Heart right ventricle (tissue), 16 donors: Measurements from ENCODE around the gene GALNT4. TPM values are rescaled to one million over a fixed set of nuclear protein-coding genes. Genes with fewer than 3 reads are reported as not detected.

Source experiments
- ATAC-seq, 8 donors: fragments of 200-7000 bp; cut with Tn5 transposase; one replicate each; pipeline ENCODE4 v1.9.1; 2020; ENCODE audit warnings: mild to moderate bottlenecking in 8 of 8, moderate library complexity in 8 of 8, moderate number of reproducible peaks in 1 of 8
- DNase-seq, 2 donors: peaks; one replicate each; pipeline ENCODE4 v3.0.0-alpha.2; 2020
- H3K27ac ChIP-seq, 10 donors: fragments of 200-600 bp; sonication (generic) in 2 of 10; one replicate each; pipeline versions ENCODE4 v1.5.0 to v1.8.0; 2020 to 2022; ENCODE audit warnings: mild to moderate bottlenecking in 3 of 10
- H3K27me3 ChIP-seq, 7 donors: fragments of 200-600 bp; one replicate each; pipeline ENCODE4 v1.8.0; 2021 to 2022; ENCODE audit warnings: mild to moderate bottlenecking in 2 of 7
- H3K36me3 ChIP-seq, 9 donors: fragments of 200-600 bp; sonication (generic) in 1 of 9; one replicate each; pipeline versions ENCODE4 v1.5.0 to v1.8.0; 2020 to 2022; ENCODE audit warnings: mild to moderate bottlenecking in 2 of 9
- H3K4me1 ChIP-seq, 9 donors: fragments of 200-600 bp; sonication (generic) in 1 of 9; one replicate each; pipeline versions ENCODE4 v1.5.0 to v1.8.0; 2020 to 2022; ENCODE audit warnings: mild to moderate bottlenecking in 4 of 9
- H3K4me3 ChIP-seq, 10 donors: fragments of 200-600 bp; sonication (generic) in 2 of 10; one replicate each; pipeline versions ENCODE4 v1.5.0 to v1.8.0; 2020 to 2022; ENCODE audit warnings: mild to moderate bottlenecking in 7 of 10, moderate library complexity in 2 of 10
- H3K9me3 ChIP-seq, 11 donors: fragments of 200-600 bp in 10 of 11; sonication (generic) in 2 of 11; one replicate each; pipeline versions ENCODE4 v1.5.0 to v1.8.0; 2013 to 2022; ENCODE audit warnings: mild to moderate bottlenecking in 2 of 11, control low read depth in 1 of 11, moderate library complexity in 1 of 11
- WGBS, 2 donors: extraction: QIAGEN DNeasy Blood & Tissue Kit; methylation state at CpG; one replicate each; pipeline ENCODE4 v1.1.7; 2013; ENCODE audit warnings: inconsistent platforms in 1 of 2; 5-methylcytosine and 5-hydroxymethylcytosine counted together
- intact Hi-C, 10 donors: fragments of 100-400 bp; cut with DNase I; formaldehyde crosslinking; loops; one replicate each; pipeline versions ENCODE4 v1.11.1 to v1.14.2; 2022
- polyA plus RNA-seq, 2 donors: library from polyadenylated mRNA; stranded (reverse); fragments of 200-250 nt; gene quantifications; one replicate each; pipeline ENCODE4 v1.2.3, GENCODE V29; 2013
- total RNA-seq, 10 donors: library from RNA; stranded (reverse); fragmentation: NEBNext Ultra II Directional in 3 of 10; extraction: Animal tissue kit (Norgen Biotek cat#: 25700) in 3 of 10; gene quantifications; one replicate each; pipeline versions ENCODE4 v1.2.1 to v1.2.4, GENCODE V29; 2021 to 2023
- TF ChIP-seq, protein P1 (sequence below), 9 donors: fragments of 200-600 bp; sonication (generic) in 2 of 9; IDR thresholded peaks; one replicate each; pipeline versions ENCODE4 v1.5.0 to v1.8.0; 2021 to 2022; ENCODE audit warnings: antibody characterized with exemption in 9 of 9, mild to moderate bottlenecking in 5 of 9, moderate library complexity in 1 of 9
- donor health status: Arrhythmogenic right ventricular cardiomyopathy.
- donor health status: ischemic (EF 13 %, LVEDD 7.1; RV severe dilation, severe dysfunction).
- donor health status: healthy with polysubstance abuse.
- donor health status: DM: no; HTN: yes; CAD: no.
- donor health status: DM: no; HTN: no; CAD: no.
- donor health status: ischemic (EF 25% LVEDD 6.9; RV normal size, moderate dysfunction).
- donor health status: ischemic (EF 25% LVEDD 5.7; RV mildly dilated, moderate dysfunction).
- donor health status: healthy.
- donor health status: DM: yes; HTN: yes; CAD: no.
- donor health status: Ischemic cardiomyopathy.
- donor health status: ischemic (EF 35%, LVEDD 5.7; RV mildly dilated, moderate dysfunction).
- donor health status: nonischemic (EF 11% LVEDD 7.7; RV severe dilation, severe dysfunction).
- donor health status: DM: yes; HTN: yes; CAD: no.
- donor health status: PGD.
- donor health status: ischemic (EF 29% LVEDD 5.4; RV normal size, mild dysfunction).
- donor health status: nonischemic (EF 23%, LVEDD 6.1; RV moderate dilation, normal function).

Gene GALNT4
- total and polyA plus RNA-seq, 12 donors = 1.2 to 3.8 (median 2.1) TPM

DNA sequence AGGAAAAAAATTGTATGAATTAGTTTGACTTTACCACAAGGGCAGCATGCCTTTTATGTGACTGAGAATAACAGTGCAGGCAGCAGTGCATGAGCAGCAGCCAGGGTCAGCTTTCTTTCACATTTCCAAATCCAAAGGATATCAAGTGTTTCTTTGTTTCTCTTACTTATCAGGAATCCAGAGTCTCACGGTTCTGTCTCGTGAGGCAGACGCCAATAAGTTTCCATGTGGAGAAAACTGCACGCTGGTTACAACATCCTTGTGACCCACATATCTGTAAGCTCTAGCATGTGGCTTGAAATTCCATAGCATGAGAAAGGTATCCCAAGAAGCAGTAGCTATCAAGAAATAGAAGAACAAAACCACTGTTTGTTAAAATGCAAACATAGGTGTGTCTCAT, 27.6 kb downstream of the GALNT4 start:
- ATAC-seq (peak in 3 of 8 donors; percentile 41 to 71 (median 49)), DNase-seq (no peak)
- TF ChIP-seq, protein P1, sequence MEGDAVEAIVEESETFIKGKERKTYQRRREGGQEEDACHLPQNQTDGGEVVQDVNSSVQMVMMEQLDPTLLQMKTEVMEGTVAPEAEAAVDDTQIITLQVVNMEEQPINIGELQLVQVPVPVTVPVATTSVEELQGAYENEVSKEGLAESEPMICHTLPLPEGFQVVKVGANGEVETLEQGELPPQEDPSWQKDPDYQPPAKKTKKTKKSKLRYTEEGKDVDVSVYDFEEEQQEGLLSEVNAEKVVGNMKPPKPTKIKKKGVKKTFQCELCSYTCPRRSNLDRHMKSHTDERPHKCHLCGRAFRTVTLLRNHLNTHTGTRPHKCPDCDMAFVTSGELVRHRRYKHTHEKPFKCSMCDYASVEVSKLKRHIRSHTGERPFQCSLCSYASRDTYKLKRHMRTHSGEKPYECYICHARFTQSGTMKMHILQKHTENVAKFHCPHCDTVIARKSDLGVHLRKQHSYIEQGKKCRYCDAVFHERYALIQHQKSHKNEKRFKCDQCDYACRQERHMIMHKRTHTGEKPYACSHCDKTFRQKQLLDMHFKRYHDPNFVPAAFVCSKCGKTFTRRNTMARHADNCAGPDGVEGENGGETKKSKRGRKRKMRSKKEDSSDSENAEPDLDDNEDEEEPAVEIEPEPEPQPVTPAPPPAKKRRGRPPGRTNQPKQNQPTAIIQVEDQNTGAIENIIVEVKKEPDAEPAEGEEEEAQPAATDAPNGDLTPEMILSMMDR (IDR thresholded peaks at IDR 0.05) = no peak
- intact Hi-C loops = no loop called here
- H3K36me3 ChIP-seq = peaks cover 0 to 16% (median 0%) of the 10 kb centered on the region in 9 donors
- H3K4me3 ChIP-seq = no peak overlapping the region
- H3K4me1 ChIP-seq = no peaks in the 10 kb centered on the region
- no peak overlapping the region for H3K27ac ChIP-seq
- H3K27me3 ChIP-seq = no peaks in the 10 kb centered on the region
- H3K9me3 ChIP-seq = no peaks in the 10 kb centered on the region
- WGBS, 2 donors = 61 to 63% methylated on average over 4 of the region's 4 CpGs

DNA sequence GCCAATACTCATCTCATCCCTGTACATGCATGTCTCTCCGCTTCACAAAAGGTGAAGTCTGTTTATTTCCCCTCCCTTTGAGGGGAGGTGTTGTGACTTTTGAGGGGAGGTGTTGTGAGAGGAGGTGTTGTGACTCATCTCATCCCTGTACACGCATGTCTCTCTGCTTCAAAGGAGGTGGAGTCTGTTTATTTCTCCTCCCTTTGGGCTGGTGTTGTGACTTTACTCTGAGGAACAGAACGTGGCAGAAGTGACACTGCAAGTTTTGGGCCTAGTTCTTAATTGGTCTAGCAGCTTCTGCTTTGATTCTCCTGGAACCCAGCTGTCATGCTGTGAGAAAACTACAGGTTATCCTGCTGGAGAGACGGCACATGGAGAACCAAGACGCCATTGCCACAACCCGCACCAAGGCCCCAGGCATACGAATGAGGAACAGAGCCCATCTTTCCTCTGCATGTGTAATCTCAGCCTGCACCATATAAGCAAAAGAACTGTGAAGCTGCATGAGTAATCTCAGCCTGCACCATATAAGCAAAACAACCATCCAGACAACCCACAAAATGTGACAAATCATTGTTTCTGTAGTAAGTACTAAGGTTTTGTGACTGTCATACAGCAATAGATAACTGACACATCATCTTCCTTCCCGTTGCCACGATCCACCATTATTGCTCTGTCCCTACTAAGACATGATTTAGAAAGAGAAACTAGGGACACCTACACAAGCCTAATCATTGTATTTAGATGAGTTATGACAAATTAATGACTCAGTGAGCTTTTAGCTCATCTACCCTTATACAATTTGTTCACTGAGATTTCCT, 30.0 kb downstream of the GALNT4 start:
- DNase-seq (no peak), ATAC-seq (no peak)
- Histone ChIP-seq H3K4me1 (no peaks in the 10 kb centered on the region), H3K9me3 (no peaks in the 10 kb centered on the region), H3K36me3 (peaks cover 0 to 32% (median 1%) of the 10 kb centered on the region in 9 donors), H3K27ac (no peak overlapping the region), H3K4me3 (no peak overlapping the region), H3K27me3 (no peaks in the 10 kb centered on the region)
- intact Hi-C loops = no loop called here
- TF ChIP-seq, protein P1 (IDR thresholded peaks at IDR 0.05) = no peak
- WGBS, 2 donors = 93 to 96% methylated on average over 9 of the region's 9 CpGs

DNA sequence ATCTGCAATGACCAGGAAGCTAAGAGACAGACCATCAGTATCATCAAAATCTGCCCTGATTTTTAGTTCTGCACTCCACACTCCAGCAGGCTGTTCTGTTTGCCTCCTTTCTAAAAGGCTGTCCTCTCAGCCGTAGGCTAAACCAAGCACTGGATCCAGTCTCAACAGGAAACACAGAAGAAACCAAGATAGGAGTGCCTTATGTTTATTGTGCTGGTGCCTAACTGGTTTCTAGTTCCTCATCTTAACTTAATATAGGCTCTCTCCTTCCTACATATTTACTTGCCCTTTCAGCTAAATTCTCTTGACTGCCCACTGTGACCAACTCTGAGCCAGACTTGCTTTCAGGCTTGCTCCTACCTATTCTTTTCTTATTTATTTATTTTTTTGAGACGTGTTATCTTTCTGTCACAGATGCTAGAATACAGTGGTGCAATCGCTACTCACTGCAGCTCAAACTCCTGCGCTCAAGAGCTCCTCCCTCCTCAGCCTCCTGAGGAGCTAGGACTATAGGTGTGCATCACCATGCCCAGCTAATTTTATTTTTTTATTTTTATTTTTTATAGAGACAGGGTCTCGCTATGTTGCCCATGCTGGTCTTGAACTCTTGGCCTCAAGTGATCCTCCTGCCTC, 30.8 kb downstream of the GALNT4 start:
- ATAC-seq (no peak), DNase-seq (no peak)
- H3K27me3 ChIP-seq = no peaks in the 10 kb centered on the region
- H3K9me3 ChIP-seq = no peaks in the 10 kb centered on the region
- H3K36me3 ChIP-seq = peaks cover 0 to 40% (median 4%) of the 10 kb centered on the region in 9 donors
- H3K27ac ChIP-seq = no peak overlapping the region
- TF ChIP-seq, protein P1 (IDR thresholded peaks at IDR 0.05) = no peak
- no peaks in the 10 kb centered on the region for H3K4me1 ChIP-seq
- no peak overlapping the region for H3K4me3 ChIP-seq
- WGBS, 2 donors = 93 to 94% methylated on average over 5 of the region's 5 CpGs
- intact Hi-C loops = no loop called here

DNA sequence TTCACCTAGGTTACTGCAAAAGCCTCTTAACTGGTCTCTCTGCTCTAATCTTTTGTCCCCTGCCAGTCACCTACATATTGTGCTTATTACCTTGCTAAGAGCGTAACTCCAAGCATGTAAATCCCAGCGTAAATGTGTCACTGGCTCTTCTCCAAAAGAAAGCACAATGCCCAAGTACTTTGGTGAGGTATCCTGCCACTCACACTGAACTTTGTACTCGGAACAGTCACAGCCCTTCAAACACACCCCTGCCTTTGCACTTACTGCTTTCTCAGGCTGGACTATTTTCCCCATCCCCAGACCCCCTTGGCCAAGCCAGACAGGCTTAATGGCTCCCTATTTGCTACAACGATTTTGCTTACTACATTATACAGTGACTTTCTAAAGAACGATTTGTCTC, 31.7 kb downstream of the GALNT4 start:
- no peak for DNase-seq
- Histone ChIP-seq H3K27ac (no peak overlapping the region), H3K36me3 (peaks cover 0 to 42% (median 4%) of the 10 kb centered on the region in 9 donors), H3K9me3 (no peaks in the 10 kb centered on the region), H3K27me3 (no peaks in the 10 kb centered on the region), H3K4me1 (no peaks in the 10 kb centered on the region), H3K4me3 (no peak overlapping the region)
- no peak for ATAC-seq
- intact Hi-C loops = no loop called here
- WGBS, 2 donors = 76 to 90% methylated on average over 5 of the region's 5 CpGs
- TF ChIP-seq, protein P1 (IDR thresholded peaks at IDR 0.05) = no peak
